HuH-7 (cell line): ENCODE measurements around the gene DLK2.

Experiments used
- DNase-seq: peaks from one replicate; pipeline ENCODE4 v3.0.0; 2011; ENCODE audit warnings: low spot score

Gene DLK2

DNA sequence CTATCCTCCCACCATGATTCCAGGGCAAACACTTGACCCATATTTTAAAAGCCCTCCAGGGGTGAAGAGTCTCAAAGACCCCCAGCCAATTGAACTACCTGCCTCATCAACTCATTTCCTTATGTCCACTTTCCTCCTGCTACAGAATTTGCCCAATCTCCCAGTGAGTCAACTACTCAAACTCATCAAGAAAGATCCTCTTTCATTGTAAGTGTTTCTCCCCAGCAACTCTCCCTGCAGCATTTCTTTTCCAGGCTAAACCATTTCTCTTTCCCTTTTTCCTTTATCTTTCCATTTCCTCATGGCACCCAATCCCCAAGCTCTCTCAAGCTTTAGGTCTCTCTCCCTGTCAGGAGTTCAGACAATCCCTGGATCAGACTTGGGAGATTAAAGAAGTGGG is 1.5 kb downstream of the DLK2 start:
- DNase-seq = no peak

DNA sequence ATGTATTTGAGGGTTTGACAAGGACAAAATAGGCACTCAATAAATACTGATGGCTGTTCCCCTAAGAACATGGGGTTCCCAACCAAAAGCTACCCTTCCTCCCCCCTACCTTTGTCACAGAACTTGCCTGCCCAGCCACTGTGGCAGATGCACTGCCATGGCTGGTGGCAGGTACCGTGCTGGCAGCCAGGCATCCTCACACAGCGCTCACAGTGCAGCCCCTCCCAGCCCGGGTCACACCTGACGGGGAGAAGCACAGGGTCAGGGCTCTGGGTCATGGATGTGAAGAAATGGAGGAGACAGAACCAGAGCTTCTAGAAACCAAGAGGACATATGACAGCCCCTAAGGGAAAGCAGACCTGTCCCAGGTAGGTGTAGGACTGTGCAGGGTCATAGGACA is 2.5 kb downstream of the DLK2 start:
- no peak for DNase-seq

DNA sequence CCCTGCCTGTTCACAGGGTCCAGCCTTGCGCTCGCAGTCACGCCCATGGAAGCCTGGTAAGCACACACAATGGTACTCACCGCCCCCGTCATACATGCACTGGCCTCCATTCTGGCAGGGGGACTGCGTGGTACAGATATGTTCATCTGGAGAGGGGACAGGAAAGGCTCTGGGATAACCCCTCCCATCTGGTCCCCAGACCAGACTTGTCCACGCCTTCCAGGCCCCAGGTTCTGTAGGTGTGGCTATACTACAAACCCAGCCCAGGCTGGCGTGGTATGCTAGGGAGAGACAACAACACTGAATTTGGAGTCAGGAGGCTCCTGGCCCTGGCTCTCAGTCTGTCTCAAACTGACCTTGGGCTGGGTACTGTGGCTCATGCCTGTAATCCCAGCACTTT is 3.4 kb downstream of the DLK2 start:
- DNase-seq = no peak

DNA sequence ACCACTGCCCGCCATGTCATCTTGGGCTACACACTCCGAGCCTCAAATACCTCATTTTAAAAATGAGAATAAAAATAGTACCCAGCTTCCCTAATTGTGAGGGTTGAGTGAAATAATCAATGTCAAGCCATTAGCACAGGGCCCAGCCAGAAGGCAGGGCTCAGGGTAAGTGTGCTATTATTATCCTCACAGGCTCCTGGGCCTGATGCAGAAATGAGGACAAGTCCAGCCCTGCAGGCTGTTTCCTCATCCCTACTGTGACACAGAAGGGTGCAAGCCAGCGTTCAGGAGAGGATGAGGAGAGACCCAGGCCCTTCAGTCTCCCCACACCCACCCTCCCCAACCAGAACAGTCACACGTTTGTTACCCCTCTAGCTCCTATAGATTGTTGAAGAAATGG is 4.0 kb downstream of the DLK2 start:
- DNase-seq = no peak

DNA sequence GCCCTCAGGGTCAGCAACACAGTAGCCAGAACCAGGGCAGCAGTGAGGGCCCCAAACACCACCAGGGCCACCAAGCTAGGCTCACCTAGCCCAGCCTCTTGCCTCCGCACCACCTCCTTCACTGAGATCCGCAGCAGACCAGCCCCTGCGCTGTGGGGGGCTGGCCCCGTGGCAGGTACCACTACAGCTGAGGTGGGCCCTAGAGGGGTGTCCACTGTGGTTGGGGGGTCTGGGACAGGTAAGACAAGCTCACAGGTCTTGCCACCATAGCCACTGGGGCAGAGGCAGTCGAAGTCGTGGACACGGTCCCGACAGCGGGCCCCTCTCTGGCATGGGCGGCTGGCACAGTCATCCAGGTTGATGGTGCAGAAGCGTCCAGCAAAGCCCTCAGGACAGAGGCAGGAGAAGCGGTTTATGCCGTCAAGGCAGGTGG is 4.6 kb downstream of the DLK2 start:
- no peak for DNase-seq

DNA sequence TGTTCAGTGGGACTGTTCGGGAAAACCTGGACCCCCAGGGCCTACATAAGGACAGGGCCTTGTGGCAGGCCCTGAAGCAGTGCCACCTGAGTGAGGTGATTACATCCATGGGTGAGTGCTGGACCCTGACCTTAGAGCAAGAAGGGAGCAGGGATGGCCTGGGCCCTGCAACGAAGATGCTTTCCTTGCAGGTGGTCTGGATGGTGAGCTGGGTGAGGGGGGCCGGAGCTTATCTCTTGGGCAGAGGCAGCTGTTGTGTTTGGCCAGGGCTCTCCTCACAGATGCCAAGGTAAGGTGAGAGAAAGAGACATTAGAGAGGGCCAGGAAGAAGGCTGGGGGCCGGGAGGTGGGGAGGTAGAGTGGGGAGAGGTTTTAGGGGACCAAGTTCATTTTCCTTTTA is 6.4 kb downstream of the DLK2 start:
- no peak for DNase-seq

DNA sequence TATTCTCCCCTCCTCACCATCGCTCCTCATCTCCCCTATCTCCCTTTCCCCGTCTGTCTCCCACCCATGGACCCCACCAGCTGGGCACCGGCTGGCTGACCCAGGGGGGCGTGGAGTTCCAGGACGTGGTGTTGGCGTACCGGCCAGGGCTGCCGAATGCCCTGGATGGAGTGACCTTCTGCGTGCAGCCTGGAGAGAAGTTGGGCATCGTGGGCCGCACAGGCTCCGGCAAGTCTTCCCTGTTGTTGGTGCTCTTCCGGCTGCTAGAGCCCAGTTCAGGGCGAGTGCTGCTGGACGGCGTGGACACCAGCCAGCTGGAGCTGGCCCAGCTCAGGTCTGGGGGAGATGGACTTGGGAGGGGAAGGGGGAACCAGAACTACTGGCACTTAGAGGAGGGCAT is 7.7 kb downstream of the DLK2 start:
- no peak for DNase-seq

DNA sequence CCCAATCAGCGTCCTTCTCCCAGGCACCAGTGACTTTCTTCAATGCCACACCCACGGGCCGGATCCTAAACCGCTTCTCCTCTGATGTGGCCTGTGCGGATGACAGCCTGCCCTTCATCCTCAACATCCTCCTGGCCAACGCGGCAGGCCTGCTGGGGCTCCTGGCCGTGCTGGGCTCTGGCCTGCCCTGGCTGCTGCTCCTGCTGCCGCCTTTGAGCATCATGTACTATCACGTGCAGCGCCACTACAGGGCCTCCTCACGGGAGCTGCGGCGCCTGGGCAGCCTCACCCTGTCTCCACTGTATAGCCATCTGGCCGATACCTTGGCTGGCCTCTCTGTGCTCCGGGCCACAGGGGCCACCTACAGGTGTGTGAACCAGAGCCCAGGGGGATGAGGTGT is 9.8 kb downstream of the DLK2 start:
- no peak for DNase-seq

DNA sequence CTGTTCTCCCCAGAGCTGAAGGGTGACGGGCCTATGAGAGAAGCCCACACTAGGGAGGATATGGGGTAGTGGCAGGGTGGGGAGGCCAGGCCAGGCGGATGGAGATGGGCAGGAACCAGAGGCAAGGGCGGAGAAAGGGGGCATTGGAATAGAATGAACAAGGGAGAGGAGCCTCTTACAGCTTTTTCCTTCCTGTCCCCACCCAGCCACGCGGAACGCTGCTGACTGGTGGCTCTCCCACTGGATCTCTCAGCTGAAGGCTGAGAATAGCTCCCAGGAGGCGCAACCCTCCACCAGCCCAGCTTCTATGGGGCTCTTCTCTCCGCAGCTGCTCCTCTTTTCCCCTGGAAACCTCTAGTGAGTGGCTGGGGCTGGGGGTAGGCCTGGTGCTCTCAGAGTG is 10.8 kb downstream of the DLK2 start:
- DNase-seq = no peak

DNA sequence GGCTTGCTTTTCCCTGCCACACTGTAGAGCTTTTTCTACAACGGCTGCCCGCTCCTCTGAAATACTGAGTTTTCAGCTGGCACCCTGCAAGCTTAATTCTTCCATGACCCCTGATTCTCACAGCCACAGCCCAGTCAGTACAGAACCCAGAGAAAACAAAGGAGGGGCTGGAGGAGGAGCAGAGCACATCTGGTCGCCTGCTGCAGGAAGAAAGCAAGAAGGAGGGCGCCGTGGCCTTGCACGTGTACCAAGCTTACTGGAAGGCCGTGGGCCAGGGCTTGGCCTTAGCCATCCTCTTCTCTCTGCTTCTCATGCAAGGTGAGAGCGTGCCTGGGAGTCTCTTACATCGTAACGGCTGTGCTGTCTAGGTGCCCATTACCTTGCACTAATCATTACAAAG is 11.3 kb downstream of the DLK2 start:
- no peak for DNase-seq

DNA sequence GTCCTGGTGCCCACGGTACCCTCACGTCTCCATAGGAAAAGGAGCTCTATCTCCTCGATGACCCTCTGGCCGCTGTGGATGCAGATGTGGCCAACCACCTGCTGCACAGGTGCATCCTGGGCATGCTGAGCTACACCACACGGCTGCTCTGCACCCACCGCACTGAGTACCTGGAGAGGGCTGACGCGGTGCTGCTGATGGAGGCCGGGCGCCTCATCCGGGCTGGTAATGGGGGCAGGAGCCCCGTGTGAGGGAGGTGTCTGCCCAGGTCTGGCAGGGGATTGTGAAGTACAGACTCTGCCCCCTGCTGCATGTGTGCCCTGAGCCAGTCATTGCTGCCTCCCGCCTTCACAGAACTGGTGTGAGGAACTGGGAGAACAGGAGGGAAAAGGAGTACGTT is 12.4 kb downstream of the DLK2 start:
- DNase-seq = no peak

DNA sequence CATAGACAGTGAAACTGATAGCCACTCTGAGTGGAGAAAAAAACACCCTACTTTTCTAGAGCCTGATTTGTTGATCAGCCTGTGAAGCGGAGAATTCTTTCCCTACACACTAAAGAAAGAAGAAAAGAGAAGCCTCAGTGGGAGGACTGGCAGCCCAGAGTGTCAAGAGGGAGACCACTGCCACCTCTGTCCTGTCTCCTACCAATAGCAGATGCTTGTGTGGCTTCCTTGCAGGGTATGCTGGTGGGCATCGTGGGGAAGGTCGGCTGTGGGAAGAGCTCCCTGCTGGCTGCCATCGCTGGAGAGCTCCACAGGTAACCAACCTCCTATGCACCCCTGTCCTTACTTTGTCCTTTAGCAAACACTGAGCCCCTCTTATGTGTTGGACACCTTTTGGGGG is 17.6 kb downstream of the DLK2 start:
- DNase-seq = no peak

DNA sequence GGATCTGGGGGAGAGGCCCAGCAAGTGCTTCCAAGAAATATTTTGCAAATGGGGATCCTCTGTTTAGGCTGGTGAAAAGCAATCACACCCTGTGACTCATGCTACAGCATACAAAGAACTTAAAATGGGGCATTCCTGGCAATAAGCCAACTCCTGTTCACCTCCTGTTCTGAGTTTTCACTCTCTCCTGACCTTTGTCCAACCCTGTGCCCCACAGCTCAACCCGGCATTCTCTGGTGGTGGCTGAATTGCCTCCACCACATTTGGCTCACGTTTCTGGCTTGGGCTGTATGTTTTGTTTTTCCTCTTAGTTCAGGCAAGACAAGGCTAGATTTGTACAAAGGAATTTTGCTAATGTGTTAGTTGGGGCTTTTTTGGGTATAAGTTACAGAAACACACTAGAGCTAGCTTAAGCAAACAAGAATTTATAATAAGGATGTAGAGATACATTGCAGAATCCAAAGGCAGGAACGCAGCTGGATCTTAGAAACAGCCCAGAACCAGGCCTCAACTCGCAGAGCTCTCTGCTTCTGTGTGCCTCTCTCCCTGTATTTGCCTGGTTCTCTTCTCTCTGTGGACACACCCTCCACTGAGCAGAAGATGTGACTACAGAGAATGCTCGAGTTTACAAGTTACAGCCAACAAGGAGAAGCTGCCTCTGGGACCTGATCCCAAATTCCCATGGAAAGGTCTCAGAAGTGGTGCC is 18.6 kb downstream of the DLK2 start:
- DNase-seq = peak; percentile 72

DNA sequence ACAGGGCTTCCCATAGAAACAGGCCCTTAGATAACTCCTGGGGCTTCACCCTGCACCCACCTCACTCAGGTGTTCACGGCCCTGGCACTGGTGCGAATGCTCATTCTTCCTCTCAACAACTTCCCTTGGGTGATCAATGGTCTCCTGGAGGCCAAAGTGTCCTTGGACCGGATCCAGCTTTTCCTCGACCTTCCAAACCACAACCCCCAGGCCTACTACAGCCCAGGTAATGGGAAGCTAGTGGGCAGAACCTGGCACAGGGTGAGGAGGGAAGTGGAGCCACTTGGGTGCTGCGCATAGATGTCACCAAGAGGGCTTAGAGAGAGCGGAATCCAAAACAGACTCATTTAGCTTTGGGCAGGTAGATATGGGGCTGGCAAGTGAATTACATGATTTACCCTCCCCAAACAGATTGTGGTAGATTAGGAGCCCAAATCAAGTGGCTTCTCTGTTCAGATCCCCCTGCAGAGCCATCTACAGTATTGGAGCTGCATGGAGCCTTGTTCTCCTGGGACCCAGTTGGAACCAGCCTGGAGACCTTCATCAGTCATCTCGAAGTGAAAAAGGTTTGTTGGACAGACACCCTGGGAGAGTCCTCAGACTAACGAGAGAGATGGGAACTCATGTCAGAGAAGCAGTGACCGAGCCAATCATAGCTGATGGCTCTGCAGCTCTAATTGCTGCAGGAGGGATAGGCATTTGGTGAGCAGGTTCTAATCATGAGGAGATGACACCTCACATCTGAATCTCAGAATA is 19.5 kb downstream of the DLK2 start:
- DNase-seq = no peak

DNA sequence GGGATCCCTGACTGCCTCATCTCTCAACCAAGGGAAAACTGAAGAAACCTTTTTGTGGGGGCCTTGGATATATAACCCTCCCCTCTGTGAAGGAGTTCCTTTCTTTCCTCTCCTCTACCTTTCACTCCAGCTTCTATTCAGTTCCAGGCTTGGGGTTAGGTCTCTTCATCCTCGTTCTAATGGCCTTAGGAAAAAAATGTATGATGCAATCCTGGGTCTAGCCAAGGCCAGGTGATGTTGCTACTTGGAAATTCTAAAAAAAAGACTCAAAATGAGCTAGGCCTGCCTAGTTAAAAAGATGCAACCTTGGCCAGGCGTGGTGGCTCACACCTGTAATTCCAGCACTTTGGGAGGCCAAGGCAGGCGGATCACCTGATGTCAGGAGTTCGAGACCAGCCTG is 20.4 kb downstream of the DLK2 start:
- no peak for DNase-seq

DNA sequence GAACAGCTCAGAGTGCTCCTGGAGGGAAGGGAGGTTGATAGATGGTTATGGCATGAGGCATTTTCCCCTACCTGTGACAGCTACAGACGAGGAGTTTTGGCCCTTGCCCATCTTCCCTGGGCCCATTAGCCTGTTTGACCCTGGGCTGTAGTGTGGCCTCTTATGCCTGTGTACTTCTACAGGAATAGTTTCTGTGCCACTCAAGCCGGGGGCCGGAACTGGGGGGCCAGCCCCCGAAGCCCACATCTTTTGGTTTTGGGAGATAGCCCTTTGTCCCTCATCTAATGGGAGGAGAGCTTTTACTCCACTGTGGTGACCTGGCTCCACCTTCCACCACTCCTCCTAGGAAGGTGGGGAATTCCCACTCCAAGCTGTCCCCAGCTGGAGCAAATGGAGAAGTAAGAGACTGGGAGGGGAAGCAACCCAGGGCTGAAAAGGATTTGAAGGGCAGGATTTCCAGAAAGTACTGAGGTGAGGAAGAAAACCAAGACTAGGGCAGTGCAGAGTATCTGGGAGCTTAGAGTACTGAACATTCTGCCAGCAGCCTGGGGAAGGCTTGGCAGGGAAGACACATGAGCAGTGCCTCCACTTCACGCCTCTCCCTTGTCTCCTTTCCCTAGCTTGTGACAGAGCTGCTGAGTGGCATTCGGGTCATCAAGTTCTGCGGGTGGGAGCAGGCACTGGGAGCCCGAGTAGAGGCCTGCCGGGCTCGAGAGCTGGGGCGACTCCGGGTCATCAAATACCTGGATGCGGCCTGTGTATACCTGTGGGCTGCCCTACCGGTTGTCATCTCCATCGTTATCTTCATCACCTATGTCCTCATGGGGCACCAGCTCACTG is 21.1 kb downstream of the DLK2 start:
- DNase-seq = no peak

DNA sequence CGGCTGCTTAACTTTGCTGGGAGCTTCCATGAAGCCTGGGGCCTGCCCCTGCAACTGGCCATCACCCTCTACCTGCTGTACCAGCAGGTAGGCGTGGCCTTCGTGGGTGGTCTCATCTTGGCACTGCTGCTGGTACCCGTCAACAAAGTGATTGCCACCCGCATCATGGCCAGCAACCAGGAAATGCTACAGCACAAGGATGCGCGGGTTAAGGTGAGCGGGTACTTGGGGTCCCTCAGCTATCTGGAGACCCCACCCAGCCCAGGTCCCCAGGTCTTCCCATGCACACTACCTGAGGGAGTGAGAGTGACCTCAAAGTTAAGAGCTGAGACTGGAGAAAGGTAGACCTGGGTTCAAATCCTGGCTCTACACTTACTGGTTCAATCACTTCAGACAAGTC is 22.2 kb downstream of the DLK2 start:
- DNase-seq = no peak

DNA sequence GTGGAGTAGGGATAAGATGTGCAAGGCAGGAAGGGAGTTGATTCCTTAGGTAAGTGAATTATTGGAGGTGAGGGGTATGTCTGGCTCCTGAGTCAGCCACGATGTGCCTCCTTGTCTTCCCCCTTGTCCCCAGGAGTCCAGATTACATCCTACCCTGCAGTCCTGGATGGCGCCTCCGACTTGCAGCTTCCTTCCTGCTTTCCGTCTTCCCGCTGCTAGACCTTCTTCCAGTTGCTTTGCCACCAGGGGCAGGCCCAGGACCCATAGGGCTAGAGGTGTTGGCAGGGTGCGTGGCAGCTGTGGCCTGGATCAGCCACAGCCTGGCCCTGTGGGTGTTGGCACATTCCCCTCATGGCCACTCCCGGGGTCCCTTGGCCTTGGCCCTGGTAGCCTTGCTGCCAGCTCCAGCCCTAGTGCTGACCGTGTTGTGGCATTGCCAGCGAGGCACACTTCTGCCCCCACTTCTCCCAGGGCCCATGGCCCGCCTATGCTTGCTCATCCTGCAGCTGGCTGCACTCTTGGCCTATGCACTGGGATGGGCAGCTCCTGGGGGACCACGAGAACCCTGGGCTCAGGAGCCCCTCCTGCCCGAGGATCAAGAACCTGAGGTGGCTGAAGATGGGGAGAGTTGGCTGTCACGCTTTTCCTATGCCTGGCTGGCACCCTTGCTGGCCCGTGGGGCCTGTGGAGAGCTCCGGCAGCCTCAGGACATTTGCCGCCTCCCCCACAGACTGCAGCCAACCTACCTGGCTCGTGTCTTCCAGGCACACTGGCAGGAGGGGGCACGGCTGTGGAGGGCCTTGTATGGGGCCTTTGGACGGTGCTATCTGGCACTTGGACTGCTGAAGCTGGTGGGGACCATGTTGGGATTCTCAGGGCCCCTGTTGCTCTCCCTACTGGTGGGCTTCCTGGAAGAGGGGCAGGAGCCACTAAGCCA is 23.1 kb downstream of the DLK2 start:
- no peak for DNase-seq

DNA sequence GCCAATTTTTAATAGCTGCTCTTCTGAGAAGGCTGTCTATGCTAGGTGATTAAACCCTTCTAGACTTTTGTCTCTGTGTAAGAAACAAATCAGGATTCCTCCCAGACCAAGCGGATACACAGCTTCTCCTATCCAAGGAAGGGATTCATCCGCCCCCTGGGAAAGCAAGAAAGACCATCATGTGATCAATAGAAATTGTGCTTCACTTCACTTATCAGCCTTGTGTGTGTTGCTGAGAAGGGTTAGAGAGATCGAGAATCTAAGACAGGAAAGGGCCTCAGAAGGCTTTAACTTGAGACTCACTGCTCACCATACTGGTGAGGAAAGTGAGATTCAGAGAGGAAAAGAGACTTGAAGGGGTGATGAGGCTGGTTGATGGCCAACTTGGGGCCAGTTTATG is 26.5 kb downstream of the DLK2 start:
- DNase-seq = no peak

DNA sequence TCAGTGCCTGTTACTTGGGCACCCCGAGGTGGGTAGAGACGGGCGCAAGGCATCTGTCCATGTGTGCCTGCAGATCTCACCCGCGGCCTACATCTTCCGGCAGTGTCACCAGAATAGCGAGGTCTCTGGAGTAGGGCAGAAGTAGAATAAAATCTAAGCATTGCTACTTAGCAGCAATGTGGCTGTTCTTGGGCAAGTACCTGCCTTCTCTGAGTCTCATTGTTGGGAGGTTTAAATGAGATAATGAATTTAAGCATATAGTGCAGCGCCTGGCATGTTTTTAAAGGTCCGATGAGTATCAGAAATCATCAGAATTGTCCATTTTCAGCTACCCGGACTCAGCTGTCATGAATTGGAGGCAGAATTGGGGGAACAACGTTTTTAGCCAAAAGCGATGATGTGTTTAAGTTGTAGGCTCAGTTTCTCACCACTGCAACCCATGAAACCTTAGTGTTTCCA is 27.2 kb downstream of the DLK2 start:
- DNase-seq = no peak

DNA sequence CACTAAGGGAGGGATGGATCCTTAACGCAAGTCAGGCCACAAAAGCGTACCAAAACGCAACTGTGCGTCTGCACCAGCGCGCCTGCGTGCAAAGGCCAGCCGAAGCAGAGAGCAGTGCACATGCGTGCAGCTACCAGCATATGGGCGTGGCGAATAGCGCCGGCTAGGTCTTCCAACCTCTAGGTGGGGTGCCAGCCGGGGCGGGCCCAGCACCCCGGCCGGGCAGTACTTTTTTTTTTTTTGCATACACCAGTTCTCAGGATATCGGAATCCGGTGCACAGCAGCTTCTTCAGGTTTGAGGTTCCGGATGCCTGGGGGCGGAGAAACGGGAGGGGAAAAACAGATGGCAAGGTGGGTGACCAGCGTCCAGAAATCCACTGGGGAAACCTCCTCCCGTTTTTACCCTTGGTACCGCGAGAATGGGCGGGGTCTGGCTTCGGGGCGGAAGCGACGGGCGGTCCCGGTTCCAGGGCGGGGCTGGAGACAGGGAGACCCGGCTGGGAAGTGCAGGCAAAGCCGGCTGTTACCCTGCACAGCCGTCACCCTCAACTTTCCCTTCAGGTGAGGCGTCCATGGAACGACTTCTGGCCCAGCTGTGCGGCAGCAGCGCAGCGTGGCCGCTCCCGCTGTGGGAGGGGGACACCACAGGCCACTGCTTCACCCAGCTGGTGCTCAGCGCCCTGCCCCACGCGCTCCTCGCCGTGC is 27.8 kb downstream of the DLK2 start, which contains the start of gene ABCC10:
Gene ABCC10, plus strand, starts transcription at position 136 of the 706 bp plus-strand sequence. Its CDS starts 438 bp downstream, at position 574.
- peak; percentile 90 for DNase-seq
